IMR-90 (cell line): ENCODE data around the gene IGSF3.
"Not testable (repeated sequence)": the region's sequence is repeated elsewhere in the genome, so short reads cannot be mapped to it uniquely, and the experiment has no call there.

Experiments
- CEBPB ChIP-seq: IDR thresholded peaks from 2 replicates; pipeline ENCODE4 v1.6.1; 2012; ENCODE audit warnings: low read depth, low read length, improper control_type of control experiment
- MAZ ChIP-seq: IDR thresholded peaks from 2 replicates; pipeline ENCODE4 v1.6.1; 2012; ENCODE audit warnings: low read depth, mild to moderate bottlenecking, low read length, improper control_type of control experiment, moderate library complexity, borderline replicate concordance
- POLR2A ChIP-seq: IDR thresholded peaks from 2 replicates; pipeline ENCODE4 v1.6.1; 2012; ENCODE audit warnings: mild to moderate bottlenecking, low read depth, low read length
- RAD21 ChIP-seq: IDR thresholded peaks from 2 replicates; pipeline ENCODE4 v1.6.1; 2012; ENCODE audit warnings: low read length, improper control_type of control experiment
- SMC3 ChIP-seq: fragments of 150-350 bp; IDR thresholded peaks from 2 replicates; pipeline ENCODE4 v1.6.1; 2016; ENCODE audit warnings: low read depth, mild to moderate bottlenecking, antibody characterized with exemption, low read length, moderate library complexity
- USF2 ChIP-seq: fragments of 150-350 bp; IDR thresholded peaks from 2 replicates; pipeline ENCODE4 v1.6.1; 2017; ENCODE audit warnings: mild to moderate bottlenecking, antibody characterized with exemption, low read length, low read depth
- TF ChIP-seq, protein P1 (sequence below): conservative IDR thresholded peaks from 2 replicates; pipeline ENCODE4 v1.5.1; 2012; ENCODE audit warnings: mild to moderate bottlenecking, low read depth, low read length, improper control_type of control experiment

- TF ChIP-seq, protein P1, sequence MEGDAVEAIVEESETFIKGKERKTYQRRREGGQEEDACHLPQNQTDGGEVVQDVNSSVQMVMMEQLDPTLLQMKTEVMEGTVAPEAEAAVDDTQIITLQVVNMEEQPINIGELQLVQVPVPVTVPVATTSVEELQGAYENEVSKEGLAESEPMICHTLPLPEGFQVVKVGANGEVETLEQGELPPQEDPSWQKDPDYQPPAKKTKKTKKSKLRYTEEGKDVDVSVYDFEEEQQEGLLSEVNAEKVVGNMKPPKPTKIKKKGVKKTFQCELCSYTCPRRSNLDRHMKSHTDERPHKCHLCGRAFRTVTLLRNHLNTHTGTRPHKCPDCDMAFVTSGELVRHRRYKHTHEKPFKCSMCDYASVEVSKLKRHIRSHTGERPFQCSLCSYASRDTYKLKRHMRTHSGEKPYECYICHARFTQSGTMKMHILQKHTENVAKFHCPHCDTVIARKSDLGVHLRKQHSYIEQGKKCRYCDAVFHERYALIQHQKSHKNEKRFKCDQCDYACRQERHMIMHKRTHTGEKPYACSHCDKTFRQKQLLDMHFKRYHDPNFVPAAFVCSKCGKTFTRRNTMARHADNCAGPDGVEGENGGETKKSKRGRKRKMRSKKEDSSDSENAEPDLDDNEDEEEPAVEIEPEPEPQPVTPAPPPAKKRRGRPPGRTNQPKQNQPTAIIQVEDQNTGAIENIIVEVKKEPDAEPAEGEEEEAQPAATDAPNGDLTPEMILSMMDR, result not testable (repeated sequence)
- not testable (repeated sequence) for TF ChIP-seq MAZ, SMC3, USF2, CEBPB, POLR2A, RAD21
These were observed 20.3 kb downstream of the IGSF3 start for GRCh38 chr1:116647186-116647585.
